IPS DF 19.7 (cell line): ENCODE data around the gene HOOK2.
"Not testable (repeated sequence)": the region's sequence is repeated elsewhere in the genome, so short reads cannot be mapped to it uniquely, and the experiment has no call there.

Experiments
- DNase-seq: peaks from one replicate; pipeline ENCODE4 v3.0.0-alpha.2; 2013; ENCODE audit warnings: low read depth, low spot score

Gene HOOK2, protein sequence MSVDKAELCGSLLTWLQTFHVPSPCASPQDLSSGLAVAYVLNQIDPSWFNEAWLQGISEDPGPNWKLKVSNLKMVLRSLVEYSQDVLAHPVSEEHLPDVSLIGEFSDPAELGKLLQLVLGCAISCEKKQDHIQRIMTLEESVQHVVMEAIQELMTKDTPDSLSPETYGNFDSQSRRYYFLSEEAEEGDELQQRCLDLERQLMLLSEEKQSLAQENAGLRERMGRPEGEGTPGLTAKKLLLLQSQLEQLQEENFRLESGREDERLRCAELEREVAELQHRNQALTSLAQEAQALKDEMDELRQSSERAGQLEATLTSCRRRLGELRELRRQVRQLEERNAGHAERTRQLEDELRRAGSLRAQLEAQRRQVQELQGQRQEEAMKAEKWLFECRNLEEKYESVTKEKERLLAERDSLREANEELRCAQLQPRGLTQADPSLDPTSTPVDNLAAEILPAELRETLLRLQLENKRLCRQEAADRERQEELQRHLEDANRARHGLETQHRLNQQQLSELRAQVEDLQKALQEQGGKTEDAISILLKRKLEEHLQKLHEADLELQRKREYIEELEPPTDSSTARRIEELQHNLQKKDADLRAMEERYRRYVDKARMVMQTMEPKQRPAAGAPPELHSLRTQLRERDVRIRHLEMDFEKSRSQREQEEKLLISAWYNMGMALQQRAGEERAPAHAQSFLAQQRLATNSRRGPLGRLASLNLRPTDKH

DNA sequence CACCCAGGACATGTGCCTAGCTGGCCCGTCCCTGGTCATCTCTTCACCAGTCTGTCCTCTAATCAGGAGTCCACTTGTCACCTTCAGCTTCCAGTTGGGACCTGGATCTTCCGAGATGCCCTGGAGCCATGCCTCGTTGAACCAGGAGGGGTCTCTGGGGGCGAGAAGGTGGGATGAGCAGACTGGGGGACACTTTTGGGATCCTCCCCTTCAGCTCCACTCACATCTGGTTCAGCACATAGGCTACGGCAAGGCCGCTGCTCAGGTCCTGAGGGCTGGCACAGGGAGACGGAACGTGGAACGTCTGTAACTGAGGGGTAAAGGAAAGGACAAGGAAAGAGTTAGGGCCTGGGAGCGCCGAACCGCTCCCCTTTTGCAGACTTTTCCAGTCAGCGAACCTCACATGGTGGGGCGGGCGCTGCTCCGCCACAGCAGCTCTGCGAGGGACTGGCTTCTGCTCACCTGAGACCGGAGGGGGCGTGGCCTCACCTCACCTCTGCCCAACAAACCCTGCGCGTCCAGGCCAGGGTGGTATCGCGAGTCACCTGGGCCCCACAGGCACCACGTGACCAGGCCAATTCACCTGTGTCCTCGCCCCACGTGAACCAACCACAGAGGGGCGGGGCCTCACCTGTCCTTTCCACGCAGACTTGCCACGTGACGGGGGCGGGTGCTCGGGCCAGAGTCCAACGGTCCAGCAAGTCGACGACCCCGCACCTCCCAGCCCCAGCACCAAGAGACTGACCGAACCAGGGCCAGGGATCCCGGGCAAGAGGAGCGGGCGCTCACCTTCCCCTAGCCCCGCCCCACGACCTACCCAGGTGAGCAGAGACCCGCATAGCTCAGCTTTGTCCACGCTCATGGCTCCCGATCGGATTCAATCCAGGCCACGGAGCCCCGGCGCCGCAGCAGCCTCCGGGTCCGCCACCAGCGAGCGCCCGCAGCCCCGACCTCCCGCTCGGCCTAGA lies at the start of gene HOOK2:
Gene HOOK2 (minus strand): TSS at position 965 of the 968 bp plus-strand sequence. CDS start 103 bp downstream, at position 862.
- no peak for DNase-seq

DNA sequence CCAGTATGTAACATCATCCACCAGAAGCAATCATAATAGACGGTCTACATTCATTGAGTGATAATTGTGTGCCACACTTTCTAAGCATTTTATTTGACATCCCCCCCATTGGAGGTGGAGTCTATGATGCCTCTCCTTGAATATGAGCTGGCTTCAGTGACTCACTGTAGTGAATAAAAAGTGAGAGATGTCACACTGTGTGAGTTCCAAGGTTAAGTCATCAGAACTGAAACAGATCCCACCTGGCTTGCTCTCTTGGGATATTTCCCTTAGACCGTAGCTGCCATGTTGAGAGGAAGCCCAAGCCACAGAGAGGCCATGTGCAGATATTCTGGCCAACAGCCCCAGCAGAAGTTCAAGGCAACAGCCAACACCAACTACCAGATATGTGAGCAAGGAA lies 46.4 kb upstream of the HOOK2 start:
- DNase-seq, result no peak

DNA sequence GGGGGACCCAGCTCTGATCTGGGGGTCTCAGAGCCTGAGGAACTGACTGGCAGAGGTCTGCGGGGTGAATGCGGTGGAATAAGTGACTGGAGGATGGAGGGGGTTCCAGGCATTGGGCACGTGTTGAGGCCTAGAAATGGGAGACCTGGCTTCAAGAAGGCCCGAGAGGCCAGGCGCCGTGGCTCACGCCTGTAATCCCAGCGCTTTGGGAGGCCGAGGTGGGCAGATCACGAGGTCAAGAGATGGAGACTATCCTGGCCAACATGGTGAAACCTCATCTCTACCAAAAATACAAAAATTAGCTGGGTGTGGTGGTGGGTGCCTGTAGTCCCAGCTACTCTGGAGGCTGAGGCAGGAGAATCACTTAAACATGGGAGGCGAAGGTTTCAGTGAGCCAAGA lies 42.5 kb upstream of the HOOK2 start:
- DNase-seq, result not testable (repeated sequence)

DNA sequence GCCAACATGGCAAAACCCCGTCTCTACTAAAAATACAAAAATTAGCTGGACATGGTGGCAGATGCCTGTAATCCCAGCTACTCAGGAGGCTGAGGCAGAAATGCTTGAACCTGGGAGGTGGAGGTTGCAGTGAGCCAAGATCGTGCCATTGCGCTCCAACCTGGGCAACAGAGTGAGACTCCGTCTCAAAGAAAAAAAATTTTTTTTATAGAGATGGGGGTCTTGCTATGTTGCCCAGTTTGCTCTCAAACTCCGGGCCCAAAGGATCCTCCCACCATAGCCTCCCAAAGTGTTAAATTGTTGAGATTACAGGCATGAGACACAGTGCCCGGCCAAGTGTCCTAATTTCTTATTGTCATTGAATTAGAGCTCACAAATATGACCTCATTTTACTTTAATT lies 41.8 kb upstream of the HOOK2 start:
- not testable (repeated sequence) for DNase-seq

DNA sequence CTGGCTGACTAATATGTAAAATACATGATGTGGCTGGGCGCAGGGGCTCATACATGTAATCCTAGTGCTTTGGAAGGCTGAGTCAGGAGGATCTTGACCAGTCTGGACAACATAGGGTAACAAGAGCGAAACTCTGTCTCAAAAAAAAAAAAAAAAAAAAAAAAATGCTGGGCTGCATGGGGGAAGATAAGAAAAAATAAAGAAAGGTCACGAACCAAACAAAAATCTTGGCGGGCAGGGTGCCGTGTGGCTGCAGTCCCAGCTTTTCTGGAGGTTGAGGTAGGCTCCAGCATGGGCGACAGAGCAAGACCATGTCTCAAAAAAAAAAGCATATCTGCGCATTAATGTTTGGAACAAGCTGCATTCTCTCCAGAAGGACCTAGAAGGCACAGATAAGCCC lies 39.7 kb upstream of the HOOK2 start:
- no peak for DNase-seq

DNA sequence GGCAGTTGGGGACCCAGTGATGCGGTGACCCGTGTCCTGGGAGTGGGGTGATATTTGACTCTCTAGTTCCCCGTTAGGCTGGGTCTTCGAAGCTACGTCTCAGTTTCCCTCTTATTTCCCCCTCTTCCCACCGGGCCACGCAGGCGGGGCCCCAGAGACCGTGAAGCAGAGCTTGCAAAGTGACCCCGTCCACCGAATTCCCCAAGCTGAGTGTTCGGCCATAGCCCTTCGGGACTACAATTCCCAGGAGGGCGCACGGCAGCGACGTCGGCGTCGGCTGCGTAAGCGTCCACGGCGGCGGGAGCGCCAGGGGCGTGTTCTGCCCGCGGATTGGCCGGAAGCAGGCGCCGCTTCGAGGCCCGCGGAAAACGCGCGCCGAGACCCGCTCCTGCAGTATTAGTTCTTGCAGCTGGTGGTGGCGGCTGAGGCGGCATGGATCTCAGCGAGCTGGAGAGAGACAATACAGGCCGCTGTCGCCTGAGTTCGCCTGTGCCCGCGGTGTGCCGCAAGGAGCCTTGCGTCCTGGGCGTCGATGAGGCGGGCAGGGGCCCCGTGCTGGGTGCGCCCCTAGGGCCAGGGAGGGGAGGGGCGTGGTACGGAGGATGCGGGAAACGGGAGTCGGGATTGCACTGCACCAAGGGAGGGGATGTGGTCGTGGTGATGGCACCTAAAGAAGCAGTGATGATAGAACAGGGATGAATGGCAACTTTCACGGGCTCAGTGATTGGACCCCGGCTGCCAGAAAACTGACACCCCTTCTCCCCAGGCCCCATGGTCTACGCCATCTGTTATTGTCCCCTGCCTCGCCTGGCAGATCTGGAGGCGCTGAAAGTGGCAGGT lies 31.1 kb upstream of the HOOK2 start, which contains the start of gene RNASEH2A:
Gene RNASEH2A (plus strand): TSS at position 343 of the 840 bp plus-strand sequence. CDS start 90 bp downstream, at position 433.
- no peak for DNase-seq

DNA sequence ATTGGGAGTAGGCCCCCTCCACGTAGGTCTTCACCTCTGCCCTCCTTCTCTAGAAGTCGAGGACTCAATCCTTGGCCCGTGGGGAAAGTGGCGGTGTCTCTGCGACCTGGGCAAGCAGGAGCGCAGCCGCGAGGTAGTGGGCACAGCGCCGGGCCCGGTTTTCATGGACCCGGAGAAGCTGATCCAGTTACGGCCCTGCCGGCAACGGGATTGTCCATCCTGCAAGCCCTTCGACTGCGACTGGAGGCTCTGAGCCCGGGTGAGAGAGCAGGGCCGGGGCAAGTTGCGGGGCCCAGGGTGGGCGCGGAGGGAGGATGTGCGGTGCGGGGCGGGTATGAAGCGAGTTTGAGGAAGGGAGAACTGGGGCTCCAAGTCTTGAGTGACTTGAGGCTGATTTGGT lies 28.7 kb upstream of the HOOK2 start:
- no peak for DNase-seq

DNA sequence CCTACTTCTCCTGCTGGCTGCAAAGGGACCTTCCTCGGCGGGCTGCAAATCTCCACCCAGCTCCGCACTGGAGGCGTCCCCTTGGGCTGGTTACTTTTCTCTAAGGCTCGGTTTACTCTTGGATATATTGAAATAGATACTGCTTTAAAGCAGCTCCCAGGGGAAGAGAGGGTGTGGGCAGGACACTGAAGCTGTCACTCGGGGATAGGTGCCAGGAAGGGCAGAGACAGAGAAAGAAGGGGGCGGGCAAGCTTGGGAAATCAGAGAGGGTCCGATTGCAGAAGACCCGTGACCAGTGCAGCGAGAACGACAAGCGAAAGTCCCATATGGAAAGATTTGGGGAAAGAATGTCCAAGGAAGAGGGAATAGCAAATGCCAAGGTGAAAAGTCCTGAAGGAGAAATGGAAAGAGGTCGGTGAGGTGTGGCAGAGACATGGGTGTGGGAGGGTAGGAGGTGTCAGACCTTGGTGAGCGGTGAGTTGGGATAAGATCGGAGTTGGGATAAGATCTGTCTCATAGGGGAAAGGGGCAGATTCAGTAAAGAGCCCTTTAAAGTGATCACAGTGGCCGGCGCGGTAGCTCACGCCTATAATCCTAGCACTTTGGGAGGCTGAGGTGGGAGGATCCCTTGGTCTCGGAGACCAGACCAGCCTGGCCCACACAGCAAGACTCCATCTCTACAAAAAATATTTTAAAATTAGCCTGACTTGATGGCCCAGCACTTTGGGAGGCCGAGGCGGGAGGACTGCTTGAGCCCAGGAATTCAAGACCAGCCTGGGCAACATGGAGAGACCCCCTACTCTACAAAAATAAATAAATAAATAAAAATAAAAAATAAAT lies 27.1 kb upstream of the HOOK2 start:
- no peak for DNase-seq

DNA sequence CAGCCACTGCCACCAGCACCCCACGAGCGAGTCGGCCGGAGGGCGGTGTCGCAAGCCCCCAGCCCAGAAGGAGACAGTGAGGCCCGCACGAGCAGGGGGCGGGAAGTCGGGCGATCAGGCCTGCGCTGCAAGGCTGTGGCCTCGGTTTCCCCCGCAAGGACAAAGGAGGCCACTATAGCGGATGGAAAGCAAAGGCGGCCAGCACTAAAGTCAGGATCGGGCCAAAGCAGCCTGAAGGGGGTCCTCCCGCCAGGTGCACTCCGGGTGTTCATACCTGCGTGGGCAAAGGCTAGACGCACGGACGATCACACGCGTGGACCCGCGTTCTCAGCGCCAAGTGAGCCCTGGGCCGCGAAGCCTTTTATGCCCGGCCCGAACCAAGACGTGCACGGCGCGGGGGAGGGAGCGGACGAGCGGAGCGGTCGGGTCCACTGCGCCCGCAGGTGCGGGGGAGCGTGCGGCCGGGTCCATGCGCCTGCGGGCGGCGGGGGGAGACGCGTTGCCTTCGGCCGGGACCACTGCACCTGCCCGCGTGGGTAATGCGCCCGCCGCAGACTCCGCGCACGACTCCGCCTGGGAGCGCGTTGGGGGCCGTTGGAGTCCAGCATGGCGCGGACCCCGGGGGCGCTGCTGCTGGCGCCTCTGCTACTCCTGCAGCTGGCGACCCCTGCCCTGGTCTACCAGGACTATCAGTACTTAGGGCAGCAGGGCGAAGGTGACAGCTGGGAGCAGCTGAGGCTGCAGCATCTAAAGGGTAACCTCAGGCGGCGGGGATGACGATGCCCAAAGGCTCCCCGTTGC lies 26.3 kb upstream of the HOOK2 start, which contains the start of the genes PRDX2 and THSD8:
Gene PRDX2 (minus strand): TSS at position 335 of the 801 bp plus-strand sequence. CDS start 539 bp downstream, outside the sequence.
Gene THSD8 (plus strand): TSS at position 604 of the 801 bp plus-strand sequence. CDS start 3 bp downstream, at position 607.
- no peak for DNase-seq

DNA sequence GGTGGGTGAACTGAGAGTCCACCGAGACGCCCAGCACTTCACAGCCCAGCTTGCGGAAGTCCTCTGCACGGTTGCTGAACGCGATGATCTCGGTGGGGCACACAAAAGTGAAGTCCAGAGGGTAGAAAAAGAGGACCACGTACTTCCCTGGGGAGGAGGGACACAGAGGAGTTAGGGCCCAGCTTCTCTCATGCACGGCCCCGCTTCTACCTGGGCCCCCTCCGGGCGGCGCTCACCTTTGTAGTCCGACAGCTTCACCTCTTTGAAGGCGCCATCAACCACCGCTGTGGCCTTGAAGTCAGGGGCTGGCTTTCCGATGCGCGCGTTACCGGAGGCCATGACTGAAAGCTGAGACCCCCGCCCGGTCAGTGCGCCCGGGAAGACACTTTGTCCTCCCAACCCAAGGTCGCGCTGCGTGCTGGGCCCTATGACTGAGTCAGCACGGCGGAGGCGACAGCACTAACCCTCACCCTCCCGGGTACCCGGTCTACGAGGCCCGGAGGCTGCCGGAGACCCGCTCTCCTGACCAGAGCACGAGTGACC lies 25.6 kb upstream of the HOOK2 start:
- no peak for DNase-seq

DNA sequence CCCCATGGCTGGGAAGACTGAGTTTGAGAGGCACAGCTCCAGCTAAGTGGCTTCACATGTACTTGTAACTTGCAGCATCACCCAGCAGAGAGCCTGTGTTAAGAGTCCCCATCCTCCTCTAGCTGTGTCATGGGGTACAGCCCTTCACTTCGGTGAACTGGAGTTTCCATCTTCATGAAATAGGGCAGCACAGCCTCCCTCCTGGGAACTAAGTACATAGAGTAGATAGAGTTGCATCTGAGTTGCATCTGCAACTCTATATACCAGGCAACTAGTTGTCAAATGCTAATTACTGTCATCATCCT lies 25.1 kb upstream of the HOOK2 start:
- no peak for DNase-seq

DNA sequence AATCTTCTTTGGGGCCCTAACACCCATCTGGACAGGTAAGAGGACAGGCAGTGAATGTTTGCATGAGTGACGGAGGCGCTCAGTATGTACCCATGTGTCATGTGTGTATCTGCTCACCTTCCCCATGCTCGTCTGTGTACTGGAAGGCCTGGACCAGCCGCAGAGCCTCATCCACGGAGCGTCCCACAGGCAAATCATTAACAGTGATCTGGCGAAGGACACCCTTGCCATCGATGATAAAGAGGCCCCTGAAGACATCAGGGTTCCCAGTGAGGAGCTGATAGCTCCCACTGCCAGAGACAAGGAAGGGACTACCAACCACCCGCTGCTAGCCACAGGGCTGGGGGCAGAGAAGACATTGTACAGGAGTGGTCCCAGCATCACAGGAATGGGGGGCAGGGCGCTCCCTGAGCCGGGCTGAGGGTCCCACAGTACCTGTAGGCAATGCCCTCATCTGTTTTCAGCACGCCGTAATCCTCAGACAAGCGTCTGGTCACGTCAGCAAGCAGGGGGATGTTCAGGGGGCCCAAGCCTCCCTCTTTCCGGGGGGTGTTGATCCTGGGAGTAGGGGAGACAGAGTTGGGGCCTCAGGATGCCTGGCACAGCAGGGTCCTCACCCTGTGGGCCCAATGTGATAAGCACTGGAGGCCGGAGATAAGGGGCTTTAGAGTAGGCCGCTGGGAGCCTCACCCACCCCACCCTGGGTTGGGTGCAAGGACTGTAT lies 24.6 kb upstream of the HOOK2 start:
- DNase-seq, result no peak

DNA sequence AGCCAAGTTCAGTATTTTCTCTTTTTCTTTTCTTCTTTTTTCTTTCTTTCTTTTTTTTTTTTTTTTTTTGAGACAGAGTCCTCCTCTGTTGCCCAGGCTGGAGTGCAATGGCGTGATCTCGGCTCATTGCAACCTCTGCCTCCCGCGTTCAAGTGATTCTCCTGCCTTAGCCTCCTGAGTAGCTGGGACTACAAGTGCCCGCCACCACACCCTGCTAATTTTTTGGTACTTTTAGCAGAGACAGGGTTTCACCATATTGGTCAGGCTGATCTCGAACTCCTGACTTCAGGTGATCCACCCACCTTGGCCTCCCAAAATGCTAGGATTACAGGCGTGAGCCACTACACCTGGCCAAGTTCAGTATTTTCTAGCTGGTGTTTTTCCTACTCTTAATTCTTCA lies 22.3 kb upstream of the HOOK2 start:
- not testable (repeated sequence) for DNase-seq

DNA sequence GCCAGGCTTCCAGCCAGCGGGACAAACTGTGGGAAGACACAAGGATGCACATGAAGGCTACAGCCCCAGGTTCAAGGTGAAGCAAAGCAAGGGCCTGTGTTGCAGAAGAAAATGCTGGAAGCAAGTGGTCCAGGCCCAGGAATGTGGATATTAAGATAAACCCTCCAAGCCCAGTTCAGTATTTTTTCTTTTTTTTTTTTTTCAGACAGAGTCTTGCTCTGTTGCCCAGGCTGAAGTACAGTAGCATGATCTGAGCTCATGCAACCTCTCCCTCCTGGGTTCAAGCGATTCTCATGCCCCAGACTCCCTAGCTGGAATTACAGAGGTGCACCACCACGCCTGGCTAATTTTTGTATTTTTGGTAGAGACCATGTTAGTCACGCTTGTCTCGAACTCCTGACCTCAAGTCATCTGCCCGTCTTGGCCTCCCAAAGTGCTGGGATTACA lies 21.8 kb upstream of the HOOK2 start:
- no peak for DNase-seq

DNA sequence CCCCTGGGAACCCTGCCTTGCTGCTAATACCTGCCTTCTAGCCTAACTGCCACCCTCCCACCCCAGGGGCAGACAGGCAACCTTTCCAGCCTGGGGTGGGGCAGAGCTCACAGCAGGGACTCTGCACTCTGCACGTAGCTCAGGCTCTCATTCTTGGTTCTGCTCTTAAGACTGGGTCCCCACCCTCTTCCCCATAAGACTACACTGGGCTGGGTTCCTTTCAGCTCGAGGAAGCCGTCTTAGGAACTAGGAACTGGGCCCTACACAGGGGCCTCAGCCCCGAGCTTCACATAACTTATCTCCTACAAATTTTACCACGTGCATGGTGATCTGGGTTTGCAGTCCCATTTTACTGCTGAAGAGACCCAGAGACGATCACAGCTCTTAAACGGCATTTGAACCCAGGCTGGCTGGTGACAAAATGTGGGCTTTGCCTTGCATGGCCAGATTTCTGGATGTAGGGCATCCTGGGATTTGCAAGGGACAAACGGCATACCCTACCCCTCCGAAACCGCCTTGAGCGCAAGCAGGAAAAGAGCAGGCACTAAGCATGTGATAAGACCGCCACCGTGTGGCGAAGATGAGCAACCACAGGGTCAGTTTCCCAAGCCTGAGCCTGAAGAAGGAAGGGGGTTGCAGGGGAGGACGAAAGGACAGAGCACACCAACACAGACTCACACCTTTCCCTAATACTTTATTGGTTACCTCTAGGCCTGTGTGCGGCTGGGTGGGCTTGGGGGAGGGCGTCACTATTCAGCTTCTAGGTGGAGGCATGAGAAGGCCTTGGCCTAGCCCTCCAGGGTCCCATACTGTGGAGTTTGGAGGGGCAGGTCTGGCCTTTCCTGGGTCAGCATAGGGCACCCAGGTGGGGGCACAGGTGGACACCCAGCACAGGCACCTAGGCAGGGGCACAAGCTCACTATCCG lies 21.1 kb upstream of the HOOK2 start:
- no peak for DNase-seq

DNA sequence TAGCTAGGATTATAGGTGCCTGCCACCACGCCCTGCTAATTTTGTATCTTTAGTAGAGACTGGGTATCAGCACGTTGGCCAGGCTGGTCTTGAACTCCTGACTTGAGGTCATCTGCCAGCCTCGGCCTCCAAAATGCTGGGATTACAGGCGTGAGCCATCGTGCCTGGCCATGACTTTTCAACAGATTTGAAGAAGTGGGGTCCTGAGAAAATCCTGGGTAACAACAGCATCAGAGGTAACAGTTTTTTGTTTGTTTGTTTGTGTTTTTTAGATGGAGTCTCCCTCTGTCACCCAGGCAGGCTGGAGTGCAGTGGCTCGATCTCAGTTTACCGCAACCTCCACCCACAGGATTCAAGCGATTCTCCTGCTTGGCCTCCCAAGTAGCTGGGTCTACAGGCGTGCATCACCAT lies 19.6 kb upstream of the HOOK2 start:
- no peak for DNase-seq
